GM18873 (cell line): Measurements from ENCODE around the gene LGMN.

Source experiments
- ATAC-seq: cut with Tn5 transposase; IDR thresholded peaks from one replicate; pipeline ENCODE4 v1.9.1; 2021; ENCODE audit warnings: mild to moderate bottlenecking, moderate library complexity, moderate number of reproducible peaks; ENCODE audit not compliant: unreplicated experiment, low FRiP score

LGMN gene

DNA sequence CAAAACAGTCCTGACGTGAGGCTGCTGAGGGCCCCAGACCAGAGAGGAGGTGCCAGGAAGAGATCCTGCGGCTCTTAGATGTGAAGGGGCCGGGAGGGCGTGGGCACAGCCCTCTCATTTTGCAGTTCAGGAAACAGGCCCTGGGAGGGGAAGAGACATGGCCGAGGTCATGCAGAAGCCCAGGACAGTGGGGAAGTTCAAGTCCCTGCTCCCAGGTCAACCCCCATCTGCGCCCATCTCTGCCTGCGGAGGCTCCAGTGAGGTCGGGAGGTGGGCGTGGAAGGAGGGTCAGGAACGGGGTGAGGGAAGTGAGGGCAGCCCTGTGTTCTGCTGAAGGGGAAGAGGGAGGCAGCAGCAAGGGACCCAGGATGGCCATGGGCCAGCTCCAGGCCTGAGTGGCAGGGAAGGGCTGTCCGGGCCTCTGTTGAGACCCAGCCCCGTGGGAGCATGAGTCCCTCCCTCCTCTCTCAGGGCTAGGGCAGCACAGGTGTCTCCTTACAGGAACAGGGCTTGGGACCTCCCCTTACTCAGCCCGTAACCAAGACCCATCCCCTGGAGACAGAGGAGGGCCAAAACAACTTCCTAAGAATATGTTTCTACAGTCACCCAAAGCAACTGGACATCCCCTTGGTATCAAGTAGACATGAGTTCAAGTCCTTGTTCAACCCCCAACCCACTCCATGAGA is 90.8 kb downstream of the LGMN start:
- ATAC-seq, result no peak

DNA sequence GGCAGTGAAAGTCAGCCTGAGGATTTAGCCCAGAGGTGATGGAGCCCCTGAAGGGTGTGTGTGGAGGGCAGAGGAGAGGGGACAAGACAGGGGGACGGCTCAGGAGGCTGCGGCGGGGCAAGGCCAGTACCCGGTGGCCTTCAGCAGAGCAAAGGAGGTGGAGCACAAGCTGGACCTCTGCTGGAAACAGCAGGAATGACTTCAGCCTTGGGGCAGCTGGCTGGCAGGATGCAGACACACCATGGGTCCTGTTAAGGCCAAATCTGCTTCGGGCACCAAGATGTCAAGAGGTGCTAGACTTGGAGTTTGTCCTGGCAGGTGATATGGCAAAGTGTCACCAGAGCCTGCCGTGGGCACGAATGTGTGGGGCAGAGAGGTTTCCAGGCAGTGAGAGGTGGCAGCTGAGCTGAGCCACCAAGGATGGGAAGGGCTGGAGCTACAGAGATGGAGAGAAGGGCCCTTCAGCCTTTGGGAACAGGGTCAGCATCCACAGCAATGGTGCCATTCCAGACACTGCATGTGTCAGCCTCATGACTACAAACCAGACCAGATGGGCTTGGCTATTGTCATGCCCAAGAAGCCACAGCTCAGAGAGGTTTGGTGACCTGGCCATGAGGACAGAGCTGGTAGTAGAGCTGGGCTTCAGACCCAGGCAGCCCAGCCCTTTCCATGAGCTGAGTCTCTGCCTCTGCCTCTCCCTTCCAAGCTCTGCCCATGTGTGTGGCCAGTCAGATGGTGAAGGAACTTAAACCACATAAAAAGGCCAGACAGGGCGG is 91.9 kb downstream of the LGMN start:
- no peak for ATAC-seq

DNA sequence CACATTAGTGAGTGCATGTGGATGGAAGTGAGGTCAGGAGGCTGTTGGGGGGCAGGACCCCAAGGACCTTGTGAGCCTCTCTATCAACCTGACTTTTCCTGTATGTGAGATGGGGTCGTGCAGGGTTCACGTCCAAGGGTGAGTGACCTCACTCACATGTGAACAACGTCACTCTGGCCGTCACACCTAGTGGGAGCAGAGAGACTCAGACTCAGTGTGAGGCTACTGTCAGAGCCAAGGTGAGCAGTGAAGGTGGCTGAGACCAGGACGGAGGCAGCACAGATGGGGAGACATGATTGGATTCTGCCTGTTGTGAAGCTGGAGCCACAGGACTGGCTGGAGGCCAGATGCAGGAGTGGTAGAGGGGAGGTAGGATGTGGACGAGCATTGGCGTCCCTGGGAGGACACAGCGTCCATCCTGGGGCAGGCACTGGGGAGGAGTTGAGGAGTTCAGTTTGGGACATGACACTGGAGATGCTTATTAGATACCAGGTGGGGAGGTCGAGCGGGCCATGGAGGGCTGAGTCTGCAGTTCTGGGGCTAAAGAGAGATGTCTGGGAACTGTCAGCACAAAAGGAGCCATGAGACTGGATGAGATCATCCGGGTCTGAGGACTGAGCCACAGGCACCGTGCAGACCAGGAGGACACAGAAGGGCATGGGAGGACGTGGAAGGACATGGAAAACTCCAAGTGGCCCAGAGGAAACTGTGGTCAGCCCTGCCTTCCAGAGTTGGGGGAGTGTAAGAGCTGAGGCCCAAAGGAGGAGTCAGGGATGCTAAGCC is 92.8 kb downstream of the LGMN start:
- ATAC-seq, result no peak

GRCh38 chr14:92654239-92654901 is 94.1 kb downstream of the LGMN start:
- no peak for ATAC-seq
